IPS DF 4.7 (cell line): ENCODE data around the gene ACAT2.
"Not testable (repeated sequence)": the region's sequence is repeated elsewhere in the genome, so short reads cannot be mapped to it uniquely, and the experiment has no call there.

Experiments
- DNase-seq: peaks from one replicate; pipeline ENCODE4 v3.0.0-alpha.2; 2013; ENCODE audit warnings: low spot score; ENCODE audit errors: extremely low read depth

ACAT2 gene

DNA sequence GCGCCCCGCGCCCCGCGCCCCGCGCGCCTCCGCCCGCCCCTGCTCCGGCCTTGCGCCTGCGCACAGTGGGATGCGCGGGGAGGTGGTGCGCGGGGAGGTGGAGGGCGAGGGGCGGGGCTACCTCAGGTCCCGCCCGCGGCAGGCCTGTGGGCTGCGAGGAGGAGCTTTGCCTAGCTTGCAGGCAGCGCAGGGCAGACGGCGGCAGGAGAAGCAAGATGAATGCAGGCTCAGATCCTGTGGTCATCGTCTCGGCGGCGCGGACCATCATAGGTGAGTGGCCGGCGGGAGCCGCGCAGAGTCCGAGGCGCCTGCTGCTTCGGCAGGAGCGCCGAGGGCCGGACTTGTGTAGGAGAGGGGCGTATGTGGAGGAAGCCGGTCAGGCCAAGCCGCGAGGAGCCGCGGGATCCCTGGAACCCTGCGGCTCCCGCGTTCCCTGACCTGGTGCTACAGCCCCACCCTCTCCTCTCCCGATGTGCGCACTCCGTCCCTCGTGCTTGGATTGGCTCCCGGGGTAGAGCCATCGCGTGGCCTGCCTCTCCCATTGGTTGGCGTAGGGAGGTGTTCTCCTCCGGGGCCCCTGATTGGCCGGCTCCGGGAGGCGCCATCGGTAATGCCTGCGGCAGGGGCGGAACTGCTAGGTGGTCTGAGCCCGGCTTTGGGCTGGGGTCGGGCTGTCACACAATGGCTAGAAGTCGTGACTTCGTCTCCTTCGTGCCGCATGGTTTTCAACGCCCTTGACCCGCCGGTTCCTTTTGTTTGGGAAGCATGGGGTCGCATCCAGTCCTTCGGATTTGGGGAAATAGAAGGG, at the start of gene ACAT2:
Gene ACAT2 (plus strand): TSS at position 173 of the 808 bp plus-strand sequence. CDS start 43 bp downstream, at position 216.
- DNase-seq, result no peak

DNA sequence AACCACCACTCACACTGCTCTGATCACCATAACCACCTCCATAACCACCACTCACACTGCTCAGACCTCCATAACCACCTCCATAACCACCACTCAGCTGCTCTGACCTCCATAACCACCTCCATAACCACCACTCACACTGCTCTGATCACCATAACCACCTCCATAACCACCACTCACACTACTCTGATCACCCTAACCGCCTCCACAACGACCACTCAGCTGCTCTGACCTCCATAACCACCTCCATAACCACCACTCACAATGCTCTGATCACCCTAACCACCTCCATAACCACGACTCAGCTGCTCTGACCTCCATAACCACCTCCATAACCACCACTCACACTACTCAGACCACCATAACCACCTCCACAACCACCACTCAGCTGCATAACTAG, 49.5 kb upstream of the ACAT2 start:
- DNase-seq, result not testable (repeated sequence)

GRCh38 chr6:159713984-159714383, 47.9 kb upstream of the ACAT2 start:
- no peak for DNase-seq

DNA sequence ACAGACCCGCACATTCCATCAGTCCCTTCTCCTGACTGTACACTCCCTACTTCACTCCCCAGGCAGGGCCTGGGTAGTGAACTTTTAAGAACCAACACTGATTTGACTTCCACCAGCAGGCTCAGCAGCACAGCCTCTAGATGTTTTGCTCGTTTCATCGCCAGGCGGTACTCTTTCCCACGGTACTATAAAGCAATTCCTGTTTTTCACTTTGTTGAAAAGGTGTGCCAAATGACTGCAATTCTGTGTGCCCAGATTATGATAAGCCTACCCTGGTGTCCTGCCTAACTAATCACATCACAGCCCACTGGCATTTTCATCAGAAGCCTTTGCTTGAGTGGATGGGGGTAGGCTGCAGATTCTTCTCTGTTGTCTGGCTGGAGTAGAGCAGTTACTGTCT, 47.4 kb upstream of the ACAT2 start:
- DNase-seq, result no peak

DNA sequence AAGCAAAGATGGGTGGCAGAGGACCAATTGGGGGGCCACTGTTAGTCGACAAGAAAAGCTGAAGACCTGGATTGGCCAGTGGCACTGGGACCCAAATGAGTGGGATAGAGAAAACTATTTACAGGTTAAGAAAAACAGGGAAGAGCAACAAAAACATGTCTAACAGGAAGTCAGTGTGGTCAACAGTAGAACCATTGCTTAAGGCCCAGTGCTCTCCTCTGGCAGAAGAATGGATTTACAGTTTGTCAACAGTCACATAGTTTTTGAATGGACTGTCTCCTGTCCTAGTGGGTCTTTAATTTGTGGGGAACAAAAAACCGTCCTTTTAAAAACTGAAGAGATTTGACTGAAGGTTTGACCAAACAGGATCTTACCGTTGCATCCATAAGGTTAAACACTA, 46.7 kb upstream of the ACAT2 start:
- no peak for DNase-seq

GRCh38 chr6:159715605-159716004, 46.2 kb upstream of the ACAT2 start:
- DNase-seq, result no peak

- DNase-seq, result no peak
Measured at GRCh38 chr6:159716247-159717096, 45.4 kb upstream of the ACAT2 start.

- DNase-seq, result no peak
Measured at GRCh38 chr6:159718634-159719033, 43.2 kb upstream of the ACAT2 start.

- no peak for DNase-seq
Measured at GRCh38 chr6:159719287-159719686, 42.6 kb upstream of the ACAT2 start.

DNA sequence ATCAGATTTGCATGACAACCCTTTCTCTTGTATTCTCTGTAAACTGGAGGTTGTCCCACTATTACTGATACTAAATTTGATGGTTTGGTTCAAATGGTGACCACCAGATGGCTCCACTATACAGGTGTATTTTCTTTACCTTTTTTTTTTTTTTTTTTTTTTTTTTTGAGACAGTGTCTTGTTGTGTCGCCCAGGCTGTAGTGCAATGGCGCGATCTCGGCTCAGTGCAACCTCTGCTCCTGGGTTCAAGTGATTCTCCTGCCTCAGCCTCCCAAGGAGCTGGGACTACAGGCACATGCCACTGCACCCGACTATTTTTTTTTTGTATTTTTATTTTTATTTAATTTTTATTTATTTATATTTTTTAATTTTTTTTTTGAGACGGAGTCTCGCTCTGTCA, 41.1 kb upstream of the ACAT2 start:
- no peak for DNase-seq

DNA sequence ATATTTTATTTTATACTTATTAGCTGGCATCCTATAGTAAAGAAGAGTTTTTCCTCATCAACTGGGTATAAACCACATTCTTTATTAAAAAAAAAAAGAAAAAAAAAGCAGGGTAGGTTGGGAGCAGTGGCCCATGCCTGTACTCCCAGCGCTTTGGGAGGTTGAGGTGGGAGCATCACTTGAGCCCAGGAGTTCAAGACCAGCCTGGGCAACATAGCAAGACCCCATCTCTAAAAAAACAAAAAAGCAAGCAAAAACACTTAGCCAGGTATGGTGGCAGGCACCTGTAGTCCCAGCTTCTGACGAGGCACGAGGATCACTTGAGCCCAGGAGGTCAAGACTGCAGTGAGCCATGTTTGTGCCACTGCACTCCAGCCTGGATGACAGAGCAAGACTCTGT, 39.9 kb upstream of the ACAT2 start:
- not testable (repeated sequence) for DNase-seq

DNA sequence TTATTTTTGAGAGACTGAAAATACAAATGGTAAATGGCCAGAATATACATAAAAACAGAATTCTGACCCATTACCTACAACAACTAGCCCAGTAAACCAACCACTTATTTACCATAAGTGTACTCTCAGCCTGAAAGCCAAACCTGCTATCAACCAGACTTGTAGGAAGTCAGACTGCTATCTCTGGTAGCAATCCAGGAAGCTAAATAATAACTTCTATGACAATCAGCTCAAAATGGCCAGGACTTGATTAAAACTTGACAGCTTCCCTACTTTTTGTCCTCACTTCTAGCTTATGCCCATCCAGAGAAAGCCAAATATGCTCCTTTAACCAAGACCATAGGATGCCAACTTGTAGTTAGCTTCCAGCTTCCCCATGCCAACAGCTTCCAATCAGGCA, 39.2 kb upstream of the ACAT2 start:
- DNase-seq, result no peak

DNA sequence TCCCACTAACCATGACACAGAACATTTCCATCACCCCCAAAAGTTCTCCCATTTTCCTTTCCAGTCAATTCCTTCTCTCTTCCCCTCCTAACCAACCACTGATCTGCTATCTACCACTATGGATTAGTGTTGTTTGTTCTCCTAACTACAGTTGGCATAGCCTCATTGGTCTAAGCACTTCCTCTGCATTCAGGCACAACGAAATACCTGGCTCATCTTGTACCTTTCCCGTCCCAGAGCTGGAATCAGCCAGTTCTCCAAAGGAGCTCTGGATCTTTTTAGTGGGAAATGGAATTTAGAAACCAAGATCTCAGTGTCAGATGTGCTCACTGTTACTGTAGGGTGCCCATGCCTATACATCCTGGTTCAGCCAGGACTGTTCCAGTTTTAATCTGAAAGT, 38.6 kb upstream of the ACAT2 start:
- DNase-seq, result no peak

DNA sequence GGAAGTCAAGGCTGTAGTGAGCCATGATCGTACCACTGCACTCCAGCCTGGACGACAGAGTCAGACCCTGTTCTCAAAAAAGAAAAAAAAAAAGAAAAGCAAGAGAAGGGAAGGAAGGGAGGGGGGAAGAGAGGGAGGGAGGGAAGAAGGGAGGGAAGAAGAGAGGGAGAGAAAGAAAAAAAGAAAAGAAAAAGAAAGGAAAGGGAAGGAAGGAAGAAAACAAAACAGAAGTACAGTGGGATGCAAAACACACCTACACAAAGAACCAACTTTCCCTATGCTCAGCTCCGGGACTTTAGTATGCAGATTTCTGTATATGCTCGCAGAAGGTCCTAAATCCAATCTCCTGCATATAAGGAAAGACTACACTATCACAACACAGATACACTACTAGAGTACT, 37.1 kb upstream of the ACAT2 start:
- DNase-seq, result no peak

GRCh38 chr6:159725208-159725607, 36.6 kb upstream of the ACAT2 start:
- not testable (repeated sequence) for DNase-seq

GRCh38 chr6:159726255-159726917, 35.5 kb upstream of the ACAT2 start:
- DNase-seq, result no peak

DNA sequence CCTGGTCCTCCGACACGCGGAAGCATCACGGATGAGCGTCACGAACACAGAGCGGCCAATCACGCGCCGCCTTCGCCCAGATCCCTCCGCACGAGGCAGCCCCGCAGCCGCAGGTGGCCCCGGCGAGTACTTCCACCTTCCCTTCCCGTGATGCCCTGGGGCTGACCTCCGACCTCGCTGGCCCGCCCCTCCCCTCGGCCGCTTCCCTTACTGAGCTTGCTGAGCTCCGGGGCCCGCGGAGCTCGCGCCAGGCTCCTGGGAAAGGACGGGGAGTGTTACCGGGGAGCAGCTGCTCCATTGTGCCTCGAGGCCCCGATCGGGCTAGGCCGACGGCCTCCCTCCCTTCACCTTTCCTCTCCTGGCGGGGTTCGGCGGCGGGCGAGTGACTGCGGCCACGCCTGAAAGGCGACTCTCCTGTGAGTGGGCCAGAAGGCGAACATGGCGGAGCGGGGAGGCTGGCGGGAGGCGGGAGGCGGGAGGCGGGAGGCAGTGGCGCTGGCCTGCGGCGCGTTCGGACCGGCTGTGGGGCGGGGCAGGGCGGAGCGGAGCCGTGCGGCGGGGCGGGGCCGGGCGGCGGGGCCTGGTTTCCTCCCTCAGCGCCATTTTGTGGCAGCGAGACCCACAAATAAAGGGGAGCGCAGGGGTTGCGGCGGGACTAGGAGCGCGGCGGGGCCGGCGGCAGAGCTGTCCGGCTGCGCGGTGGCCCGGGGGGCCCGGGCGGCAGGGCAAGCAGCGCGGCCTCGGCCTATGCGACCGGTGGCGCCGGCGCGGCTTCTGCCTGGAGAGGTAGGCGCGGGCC, 34.7 kb upstream of the ACAT2 start, which contains the start of gene WTAP:
Gene WTAP (plus strand): TSS at position 589 of the 799 bp plus-strand sequence. CDS start 8,760 bp downstream, outside the sequence.
- peak; percentile 80 for DNase-seq

DNA sequence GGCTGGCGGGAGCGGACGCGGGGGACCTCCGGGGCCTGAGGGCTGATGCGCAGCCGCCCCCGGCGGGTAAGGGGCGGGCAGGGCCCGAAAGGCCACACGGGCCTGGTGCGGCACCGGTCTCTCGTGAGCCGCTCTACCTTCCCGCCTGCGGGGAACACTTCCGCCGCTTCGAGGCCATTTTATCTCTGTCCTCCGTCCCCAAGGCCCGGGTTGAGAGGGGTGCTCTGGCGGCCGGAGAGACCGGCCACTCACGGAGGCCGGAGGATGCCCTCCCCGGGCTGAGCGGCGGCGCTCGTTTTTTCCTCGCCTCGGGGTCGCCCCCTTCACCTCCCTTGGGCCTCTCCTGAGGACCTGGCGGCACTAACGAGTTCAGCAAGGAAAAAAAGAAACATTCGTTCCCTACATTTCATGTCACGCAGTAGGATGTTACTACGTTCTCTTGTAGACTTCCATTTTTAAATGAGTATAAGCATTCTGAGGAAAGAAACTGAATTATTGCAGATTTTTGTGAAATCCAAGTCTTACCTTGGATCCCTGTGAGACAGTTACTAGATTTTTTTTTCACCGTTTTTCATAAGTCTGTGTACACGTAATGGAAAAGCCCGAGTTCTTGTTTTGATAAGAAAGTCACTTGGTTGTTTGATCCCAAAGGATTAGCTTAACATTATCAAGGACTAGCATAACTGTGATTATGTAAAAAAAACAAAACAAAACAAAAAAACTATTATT, 34.0 kb upstream of the ACAT2 start:
- DNase-seq, result no peak

DNA sequence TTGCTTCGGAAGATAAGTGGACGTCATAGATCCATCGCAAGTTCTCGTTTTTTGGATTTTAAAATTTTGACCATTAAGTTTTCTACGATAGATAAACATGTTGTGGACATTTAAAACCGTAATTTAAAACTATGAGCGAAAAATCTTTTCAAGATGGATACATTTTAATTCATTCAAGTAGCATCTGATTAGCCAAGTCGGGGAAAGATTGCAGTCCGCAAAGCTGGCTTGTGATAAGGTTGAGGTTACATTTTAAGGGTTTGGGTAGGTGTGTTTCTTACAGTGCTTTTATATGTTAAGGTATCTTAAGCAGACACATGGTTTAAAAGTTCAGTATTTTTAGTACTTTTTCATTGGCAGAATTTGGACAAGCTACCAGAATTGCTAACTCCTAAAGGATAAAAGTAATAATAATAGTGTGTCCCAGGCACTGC, 33.3 kb upstream of the ACAT2 start:
- no peak for DNase-seq

DNA sequence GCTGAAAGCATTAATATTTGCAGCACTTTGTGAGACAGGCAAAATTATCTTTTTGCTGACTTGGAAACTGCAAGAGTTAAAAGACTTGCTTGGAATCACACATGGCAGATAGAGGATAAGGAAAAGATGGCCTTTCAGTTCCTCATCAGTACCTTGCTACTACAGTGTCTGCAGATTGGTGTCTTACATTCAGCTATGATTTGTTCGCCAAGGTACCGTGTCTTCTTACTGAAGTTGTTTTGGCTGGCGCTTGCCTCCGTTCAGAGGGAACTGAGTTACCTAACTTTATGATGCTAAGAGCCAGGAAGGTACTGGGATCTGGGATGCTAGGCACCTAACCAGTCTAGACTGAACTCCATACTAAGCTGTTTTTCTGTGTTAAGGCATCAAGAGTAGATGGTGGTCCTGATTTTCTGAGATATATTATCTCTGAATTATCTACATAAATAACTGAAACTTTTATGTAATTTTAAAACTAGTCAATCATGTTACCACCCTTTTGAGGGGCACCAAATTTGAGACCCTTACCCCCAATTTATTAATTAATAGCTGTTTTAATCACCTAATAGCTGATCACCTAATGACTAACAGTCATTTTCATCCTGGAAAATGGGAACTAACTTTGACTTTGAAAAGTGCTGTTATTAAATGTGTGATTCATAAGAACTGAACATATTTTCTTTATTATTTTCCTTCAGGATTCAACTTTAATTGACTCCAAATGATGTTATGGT, 32.1 kb upstream of the ACAT2 start:
- DNase-seq, result no peak
